ENCODE data around the gene CRNN.

GRCh38 chr1:152415454-152416227, 1.6 kb upstream of the CRNN start:
- TF ChIP-seq CTCF (IDR thresholded peaks at IDR 0.05 in 2 of 3, conservative IDR thresholded peaks at IDR 0.05 in 1 of 3; ENCODE audit: control insufficient read depth in 2 of 3, extremely low read depth in 1 of 3, insufficient read depth in 1 of 3, low read depth in 3 of 3, low read length in 3 of 3) (no peak), MYC (IDR thresholded peaks at IDR 0.05; ENCODE audit: insufficient read depth, insufficient read length, insufficient replicate concordance, low read length, severe bottlenecking) (no peak), ZNF207 (IDR thresholded peaks at IDR 0.05; ENCODE audit: borderline replicate concordance) (no peak)

Measured in GM12878 (cell line).